Spleen (tissue), 7 donors: ENCODE data around the gene LTB4R2.

Experiments
- POLR2A ChIP-seq, 3 donors: fragments of 450-650 bp; IDR thresholded peaks; one replicate each; pipeline ENCODE4 v1.5.1; 2017; ENCODE audit warnings: antibody characterized with exemption in 3 of 3, mild to moderate bottlenecking in 1 of 3
- TF ChIP-seq, protein P1 (sequence below), 11 experiments: fragments of 200-600 bp in 7 of 11; fragments of 450-650 bp in 4 of 11; sonication (generic) in 4 of 11; IDR thresholded peaks in 8 of 11; conservative IDR thresholded peaks in 3 of 11; 1 replicate in 7 of 11; 2 replicates in 4 of 11; pipeline versions ENCODE4 v1.4.0 to v1.8.0; 2016 to 2021; ENCODE audit warnings: antibody characterized with exemption in 11 of 11, inconsistent platforms in 4 of 11, mild to moderate bottlenecking in 1 of 11
- donor health status: DM: no; HTN: no; CAD: no; lungs with moderate emphysema.
- donor health status: DM: no; HTN: no; CAD: no.
- donor health status: DM: no; HTN: no; CAD: no.

DNA sequence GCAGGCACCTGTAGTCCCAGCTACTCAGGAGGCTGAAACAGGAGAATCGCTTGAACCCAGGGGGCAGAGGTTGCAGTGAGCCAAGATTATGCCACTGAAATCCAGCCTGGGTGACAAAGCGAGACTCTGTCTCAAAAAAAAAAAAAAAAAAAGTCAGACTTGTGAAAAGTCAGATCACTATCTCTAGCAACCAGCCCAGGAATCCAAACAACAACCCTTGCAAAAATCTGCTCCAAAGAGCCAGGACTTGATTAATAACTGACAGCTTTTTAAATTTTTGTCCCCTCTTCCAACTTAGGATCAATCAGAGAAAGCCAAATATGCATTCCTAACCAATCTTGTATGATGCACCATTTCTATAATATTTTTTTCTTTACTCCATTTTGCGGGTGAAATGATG lies 50.3 kb downstream of the LTB4R2 start:
- TF ChIP-seq, protein P1, sequence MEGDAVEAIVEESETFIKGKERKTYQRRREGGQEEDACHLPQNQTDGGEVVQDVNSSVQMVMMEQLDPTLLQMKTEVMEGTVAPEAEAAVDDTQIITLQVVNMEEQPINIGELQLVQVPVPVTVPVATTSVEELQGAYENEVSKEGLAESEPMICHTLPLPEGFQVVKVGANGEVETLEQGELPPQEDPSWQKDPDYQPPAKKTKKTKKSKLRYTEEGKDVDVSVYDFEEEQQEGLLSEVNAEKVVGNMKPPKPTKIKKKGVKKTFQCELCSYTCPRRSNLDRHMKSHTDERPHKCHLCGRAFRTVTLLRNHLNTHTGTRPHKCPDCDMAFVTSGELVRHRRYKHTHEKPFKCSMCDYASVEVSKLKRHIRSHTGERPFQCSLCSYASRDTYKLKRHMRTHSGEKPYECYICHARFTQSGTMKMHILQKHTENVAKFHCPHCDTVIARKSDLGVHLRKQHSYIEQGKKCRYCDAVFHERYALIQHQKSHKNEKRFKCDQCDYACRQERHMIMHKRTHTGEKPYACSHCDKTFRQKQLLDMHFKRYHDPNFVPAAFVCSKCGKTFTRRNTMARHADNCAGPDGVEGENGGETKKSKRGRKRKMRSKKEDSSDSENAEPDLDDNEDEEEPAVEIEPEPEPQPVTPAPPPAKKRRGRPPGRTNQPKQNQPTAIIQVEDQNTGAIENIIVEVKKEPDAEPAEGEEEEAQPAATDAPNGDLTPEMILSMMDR (IDR thresholded peaks at IDR 0.05 in 8 of 11, conservative IDR thresholded peaks at IDR 0.05 in 3 of 11): no peak
- TF ChIP-seq POLR2A (IDR thresholded peaks at IDR 0.05): no peak
